Effector memory CD4-positive, alpha-beta T cell (primary cell): Measurements from ENCODE around the gene GRAP.
A peak's percentile ranks its signal among the peaks of the same experiment; 100 is the strongest.
"Not testable (repeated sequence)": the region's sequence is repeated elsewhere in the genome, so short reads cannot be mapped to it uniquely, and the experiment has no call there.

Experiments used
- DNase-seq, 3 donors: peaks; one replicate each; pipeline ENCODE4 v3.0.0-alpha.2; 2020
- H3K27ac ChIP-seq: 2 replicates; pipeline ENCODE4 v1.7.0; 2013; ENCODE audit warnings: mild to moderate bottlenecking, low read length, moderate library complexity; ENCODE audit not compliant: insufficient read depth, poor library complexity, severe bottlenecking
- H3K27me3 ChIP-seq: replicated peaks from 2 replicates; pipeline ENCODE4 v1.7.0; 2013; ENCODE audit warnings: mild to moderate bottlenecking, low read length; ENCODE audit not compliant: insufficient read depth, control insufficient read depth, poor library complexity, severe bottlenecking
- H3K36me3 ChIP-seq: 2 replicates; pipeline ENCODE4 v1.7.0; 2013; ENCODE audit warnings: mild to moderate bottlenecking, low read length, moderate library complexity; ENCODE audit not compliant: control insufficient read depth, insufficient read depth
- H3K4me1 ChIP-seq: 2 replicates; pipeline ENCODE4 v1.7.0; 2013; ENCODE audit warnings: low read length, mild to moderate bottlenecking; ENCODE audit not compliant: control insufficient read depth, insufficient read depth, poor library complexity, severe bottlenecking
- H3K4me3 ChIP-seq: 2 replicates; pipeline ENCODE4 v1.7.0; 2013; ENCODE audit warnings: low read length, low read depth, mild to moderate bottlenecking; ENCODE audit not compliant: insufficient read depth, poor library complexity, severe bottlenecking
- H3K9me3 ChIP-seq: 2 replicates; pipeline ENCODE4 v1.7.0; 2013; ENCODE audit warnings: mild to moderate bottlenecking, low read length, moderate library complexity; ENCODE audit not compliant: control insufficient read depth

GRAP gene

GRCh38 chr17:19041871-19042270, 4.9 kb downstream of the GRAP start:
- not testable (repeated sequence) for H3K27me3 ChIP-seq, H3K4me3 ChIP-seq, DNase-seq, H3K36me3 ChIP-seq, H3K9me3 ChIP-seq, H3K27ac ChIP-seq, H3K4me1 ChIP-seq

- H3K27ac ChIP-seq, H3K9me3 ChIP-seq, H3K36me3 ChIP-seq, DNase-seq, H3K27me3 ChIP-seq, H3K4me3 ChIP-seq, H3K4me1 ChIP-seq: not testable (repeated sequence)
These were observed 6.4 kb downstream of the GRAP start for GRCh38 chr17:19040350-19040749.

- DNase-seq, H3K36me3 ChIP-seq: not testable (repeated sequence)
These were observed 8.0 kb downstream of the GRAP start for GRCh38 chr17:19038730-19039129.

GRCh38 chr17:19038007-19038406, 8.8 kb downstream of the GRAP start:
- not testable (repeated sequence) for H3K27me3 ChIP-seq, H3K27ac ChIP-seq, H3K4me3 ChIP-seq, DNase-seq, H3K9me3 ChIP-seq, H3K4me1 ChIP-seq, H3K36me3 ChIP-seq

More at GRCh38 chr17:19038730-19039129, 8.0 kb downstream of the GRAP start:
- H3K9me3 ChIP-seq, H3K27ac ChIP-seq, H3K4me1 ChIP-seq, H3K27me3 ChIP-seq, H3K4me3 ChIP-seq: not testable (repeated sequence)

- H3K27me3 ChIP-seq, H3K9me3 ChIP-seq, H3K27ac ChIP-seq, H3K4me1 ChIP-seq, H3K4me3 ChIP-seq, H3K36me3 ChIP-seq, DNase-seq: not testable (repeated sequence)
These were observed 9.2 kb downstream of the GRAP start for GRCh38 chr17:19037547-19037946.

GRCh38 chr17:19036186-19036585, 10.6 kb downstream of the GRAP start:
- not testable (repeated sequence) for DNase-seq, H3K4me1 ChIP-seq, H3K9me3 ChIP-seq, H3K36me3 ChIP-seq, H3K27me3 ChIP-seq, H3K27ac ChIP-seq, H3K4me3 ChIP-seq

GRCh38 chr17:19032377-19032988, 14.3 kb downstream of the GRAP start:
- not testable (repeated sequence) for DNase-seq, H3K27me3 ChIP-seq, H3K36me3 ChIP-seq, H3K4me3 ChIP-seq, H3K4me1 ChIP-seq, H3K9me3 ChIP-seq, H3K27ac ChIP-seq

GRCh38 chr17:19031729-19032128, 15.0 kb downstream of the GRAP start:
- DNase-seq: peak in 1 of 3 donors; percentile 18
- not testable (repeated sequence) for H3K4me1 ChIP-seq, H3K36me3 ChIP-seq, H3K4me3 ChIP-seq, H3K27ac ChIP-seq, H3K9me3 ChIP-seq, H3K27me3 ChIP-seq

GRCh38 chr17:19030771-19031449, 15.8 kb downstream of the GRAP start:
- DNase-seq, H3K9me3 ChIP-seq, H3K4me1 ChIP-seq, H3K27ac ChIP-seq, H3K36me3 ChIP-seq, H3K4me3 ChIP-seq, H3K27me3 ChIP-seq: not testable (repeated sequence)

- H3K36me3 ChIP-seq, H3K27me3 ChIP-seq, H3K9me3 ChIP-seq, H3K4me3 ChIP-seq, H3K4me1 ChIP-seq, H3K27ac ChIP-seq, DNase-seq: not testable (repeated sequence)
These were observed 17.0 kb downstream of the GRAP start for GRCh38 chr17:19029740-19030139.
